NCI-H345 (cell line): ENCODE data around the gene BACE1-AS.
A peak's percentile ranks its signal among the peaks of the same experiment; 100 is the strongest.

Source experiments
- DNase-seq: peaks from one replicate; lab custom pipeline; 2025; lab: John Stamatoyannopoulos, UW

BACE1-AS gene

GRCh38 chr11:117292616-117293015 is 1.5 kb downstream of the BACE1-AS start:
- DNase-seq: no peak

DNA sequence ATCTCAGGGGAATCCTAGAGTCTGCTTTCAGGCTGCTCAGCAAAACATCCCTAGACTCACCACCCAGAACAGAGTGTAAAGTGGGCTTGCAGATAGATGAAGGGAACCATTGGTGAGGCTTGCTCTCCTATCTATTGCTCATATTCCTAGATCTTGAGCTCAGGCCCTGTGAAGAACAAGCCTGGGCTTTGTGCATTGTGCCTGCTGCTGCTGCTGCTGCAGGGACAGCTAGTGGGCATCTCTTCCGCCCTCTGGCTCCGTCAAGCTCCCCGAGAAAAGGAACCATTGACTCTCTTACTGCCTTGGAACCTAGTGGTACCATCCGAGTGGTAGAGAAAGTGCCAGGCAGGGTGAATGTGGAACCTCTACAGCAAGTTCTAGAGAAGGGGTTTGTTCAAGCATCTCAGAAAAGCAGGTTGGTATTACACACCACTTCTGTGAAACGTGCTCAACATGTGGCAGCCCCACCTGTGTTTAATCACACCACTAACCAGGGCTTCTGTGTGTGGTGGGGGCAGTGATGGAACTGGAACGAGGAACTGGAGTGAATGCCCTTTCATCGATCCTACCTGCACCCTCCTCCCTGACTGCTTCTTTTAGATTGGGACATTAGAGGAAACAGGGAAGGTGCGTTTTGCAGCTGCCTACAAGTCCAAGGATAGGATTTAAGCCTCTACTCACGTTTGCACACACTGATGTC is 4.4 kb downstream of the BACE1-AS start:
- no peak for DNase-seq

DNA sequence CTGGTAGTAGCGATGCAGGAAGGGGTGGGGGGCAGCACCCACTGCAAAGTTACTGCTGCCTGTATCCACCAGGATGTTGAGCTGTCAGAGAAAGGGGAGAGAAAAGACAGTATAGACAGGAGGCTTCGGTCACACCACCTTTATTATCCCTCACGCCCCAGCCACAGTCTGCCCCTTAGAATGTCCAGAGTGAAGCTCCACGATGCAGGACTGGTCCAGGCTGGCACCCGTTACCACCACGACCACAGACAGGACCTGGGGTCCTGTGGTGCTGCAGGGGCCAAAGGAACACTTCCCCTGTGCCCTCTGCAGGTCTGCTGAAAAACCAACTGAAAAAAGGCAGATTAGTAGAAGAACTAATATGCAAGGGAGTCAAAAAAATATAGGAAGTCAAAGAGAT is 5.7 kb downstream of the BACE1-AS start:
- no peak for DNase-seq

- DNase-seq: no peak
These were observed 7.0 kb downstream of the BACE1-AS start for GRCh38 chr11:117298195-117298594.

GRCh38 chr11:117299351-117300282 is 8.5 kb downstream of the BACE1-AS start:
- DNase-seq: no peak

GRCh38 chr11:117300283-117300663 is 9.1 kb downstream of the BACE1-AS start:
- no peak for DNase-seq

GRCh38 chr11:117300773-117301172 is 9.6 kb downstream of the BACE1-AS start:
- DNase-seq: no peak

DNA sequence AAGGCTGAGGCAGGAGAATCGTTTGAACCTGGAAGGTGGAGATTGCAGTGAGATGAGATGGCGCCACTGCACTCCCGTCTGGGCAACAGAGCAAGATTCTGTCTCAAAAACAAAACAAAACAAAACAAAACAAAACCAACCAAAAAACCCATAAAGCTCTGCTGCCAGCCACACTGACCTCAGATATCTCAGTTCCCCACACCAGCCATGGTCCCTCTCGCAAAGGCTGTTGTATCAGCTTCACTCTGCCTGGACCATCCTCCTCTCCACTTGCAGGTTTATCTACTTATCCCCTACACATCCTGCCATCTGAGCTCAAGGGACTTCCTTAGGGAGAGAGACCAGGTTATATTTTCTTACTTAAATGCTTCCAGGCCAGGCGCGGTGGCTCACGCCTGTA is 11.1 kb downstream of the BACE1-AS start:
- DNase-seq: no peak

DNA sequence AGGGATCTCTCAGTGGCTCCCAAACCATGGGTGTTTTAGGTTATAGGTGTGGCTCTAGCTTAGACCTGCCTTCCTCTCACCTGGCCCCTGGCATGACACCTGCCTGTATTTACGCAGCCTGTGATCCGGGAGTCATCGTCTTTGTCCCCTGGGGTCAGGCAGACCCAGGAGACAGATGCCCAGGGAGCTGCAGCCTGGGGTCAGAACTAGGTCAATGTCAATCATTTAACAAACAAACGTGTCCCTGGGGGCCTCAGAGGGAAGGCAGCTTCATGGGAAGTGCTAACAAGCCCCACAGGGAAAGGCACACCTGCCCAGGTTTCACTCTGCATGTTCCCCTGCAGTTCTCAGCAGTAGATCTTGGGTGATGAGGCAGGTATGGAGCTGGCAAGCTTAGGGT is 12.0 kb downstream of the BACE1-AS start:
- DNase-seq: peak; percentile 34

DNA sequence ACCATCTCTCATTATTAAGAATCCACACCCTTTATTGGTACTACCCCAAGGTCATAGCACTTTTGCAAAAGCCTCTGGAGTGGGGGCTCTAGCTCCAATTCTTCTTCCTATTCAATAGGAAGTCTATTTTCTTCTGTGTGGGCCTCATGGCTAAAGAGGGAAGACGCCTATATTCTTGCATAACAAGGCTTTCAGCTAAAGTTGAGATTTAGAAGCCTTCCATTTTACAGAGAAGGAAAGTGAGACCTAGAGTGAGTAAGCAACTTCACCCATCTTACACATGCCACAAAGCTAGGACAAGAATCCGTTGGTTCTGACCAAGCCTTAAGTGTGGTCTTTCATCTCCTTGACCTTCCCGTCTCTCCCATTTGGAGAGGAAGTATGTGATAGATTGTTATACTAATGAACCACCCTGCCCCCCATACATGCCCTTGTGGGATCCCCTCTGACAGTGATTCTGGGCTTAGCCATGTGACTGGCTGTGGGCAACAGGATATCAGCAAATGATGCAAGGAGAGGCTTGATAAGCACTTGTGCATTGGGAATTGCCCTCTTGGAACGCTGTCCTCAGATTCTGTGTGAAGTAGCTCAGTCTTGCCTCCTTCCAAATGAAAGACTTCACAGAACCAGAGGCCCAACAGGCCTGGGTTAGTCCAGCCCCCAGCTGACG is 12.6 kb downstream of the BACE1-AS start:
- no peak for DNase-seq

DNA sequence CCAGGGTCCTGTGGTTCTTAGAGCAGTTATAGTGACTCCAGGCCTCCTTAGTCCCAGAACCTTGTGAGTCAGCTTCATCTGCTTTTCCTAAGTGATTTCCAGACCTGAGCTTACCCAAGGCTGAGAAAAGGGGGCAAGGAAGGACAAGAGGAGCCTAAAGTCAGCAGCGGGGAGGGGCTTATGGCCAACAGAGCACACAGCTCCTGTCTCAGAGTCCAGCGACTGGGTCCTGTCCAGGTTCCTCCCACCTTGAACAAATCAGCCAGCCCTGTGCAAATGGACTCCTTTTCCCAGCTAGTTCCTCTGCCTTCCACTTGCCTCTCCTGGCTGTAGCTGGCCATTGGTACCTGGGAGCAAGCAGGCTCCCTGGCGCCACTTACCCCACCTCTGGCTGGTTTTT is 14.0 kb downstream of the BACE1-AS start:
- DNase-seq: no peak

- no peak for DNase-seq
These were observed 18.2 kb downstream of the BACE1-AS start for GRCh38 chr11:117309310-117309709.

- no peak for DNase-seq
These were observed 21.9 kb downstream of the BACE1-AS start for GRCh38 chr11:117313091-117313490.

GRCh38 chr11:117313828-117314768 is 23.0 kb downstream of the BACE1-AS start:
- DNase-seq: no peak

DNA sequence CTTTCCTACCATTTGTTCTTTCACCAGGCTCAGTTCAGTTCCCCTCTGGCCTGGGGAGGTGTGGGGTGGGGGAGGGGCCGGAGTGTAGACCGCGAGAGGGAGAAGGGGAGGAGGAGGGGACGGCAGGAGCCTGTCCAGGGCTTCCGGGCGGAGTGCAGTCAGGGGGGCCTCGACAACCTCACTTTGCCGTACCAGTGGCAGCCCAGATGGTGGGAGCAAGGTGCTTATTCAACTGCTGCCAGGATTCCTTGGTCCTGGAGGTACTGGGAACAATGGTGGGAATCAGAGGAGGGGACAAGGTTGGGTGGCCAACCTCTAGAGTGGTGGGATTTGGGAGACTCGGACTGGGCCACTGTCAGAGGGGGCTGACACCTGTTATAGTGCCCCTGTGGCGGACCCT is 23.7 kb downstream of the BACE1-AS start:
- no peak for DNase-seq

DNA sequence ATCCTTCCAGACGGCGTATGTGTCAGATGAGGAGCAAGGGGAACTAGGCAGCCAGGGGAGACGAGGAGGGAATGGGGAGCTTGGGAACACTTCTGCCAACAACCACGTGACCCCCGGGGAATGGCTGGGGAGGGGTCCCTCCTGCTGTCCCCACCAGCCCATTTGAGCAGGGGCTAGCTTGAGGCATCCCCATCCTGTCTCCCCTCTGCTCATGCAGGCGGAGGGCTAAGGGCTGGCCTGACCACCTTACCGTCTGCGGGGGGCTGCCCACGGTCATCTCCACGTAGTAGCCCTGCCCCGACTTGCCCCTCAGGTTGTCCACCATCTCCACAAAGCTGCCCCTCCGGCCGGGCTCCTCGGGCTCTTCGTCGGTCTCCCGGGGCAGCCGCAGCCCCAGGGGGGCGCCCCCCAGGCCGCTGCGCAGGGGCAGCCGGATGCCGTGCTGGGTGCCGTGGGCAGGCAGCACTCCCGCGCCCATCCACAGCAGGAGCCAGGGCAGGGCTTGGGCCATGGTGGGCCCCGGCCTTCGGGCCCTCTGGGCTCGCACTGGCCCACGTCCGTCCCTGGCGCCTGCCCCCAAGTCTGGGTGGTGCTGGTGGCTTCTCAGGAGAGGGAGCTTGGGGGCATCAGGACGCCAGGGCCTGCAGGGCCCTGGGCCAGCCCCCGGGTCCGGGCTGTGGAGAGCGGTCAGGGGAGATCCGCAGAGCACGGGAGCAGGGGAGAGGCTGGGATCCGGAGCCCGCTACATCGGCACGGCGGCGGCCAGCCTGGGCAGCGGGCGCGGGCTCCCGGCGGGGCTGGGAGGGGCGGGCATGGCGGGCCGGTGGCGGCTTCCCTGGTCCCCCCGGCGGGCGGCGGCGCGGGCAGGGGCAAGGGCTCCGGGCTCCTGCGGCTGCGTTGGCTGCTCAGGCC is 24.4 kb downstream of the BACE1-AS start:
- no peak for DNase-seq

DNA sequence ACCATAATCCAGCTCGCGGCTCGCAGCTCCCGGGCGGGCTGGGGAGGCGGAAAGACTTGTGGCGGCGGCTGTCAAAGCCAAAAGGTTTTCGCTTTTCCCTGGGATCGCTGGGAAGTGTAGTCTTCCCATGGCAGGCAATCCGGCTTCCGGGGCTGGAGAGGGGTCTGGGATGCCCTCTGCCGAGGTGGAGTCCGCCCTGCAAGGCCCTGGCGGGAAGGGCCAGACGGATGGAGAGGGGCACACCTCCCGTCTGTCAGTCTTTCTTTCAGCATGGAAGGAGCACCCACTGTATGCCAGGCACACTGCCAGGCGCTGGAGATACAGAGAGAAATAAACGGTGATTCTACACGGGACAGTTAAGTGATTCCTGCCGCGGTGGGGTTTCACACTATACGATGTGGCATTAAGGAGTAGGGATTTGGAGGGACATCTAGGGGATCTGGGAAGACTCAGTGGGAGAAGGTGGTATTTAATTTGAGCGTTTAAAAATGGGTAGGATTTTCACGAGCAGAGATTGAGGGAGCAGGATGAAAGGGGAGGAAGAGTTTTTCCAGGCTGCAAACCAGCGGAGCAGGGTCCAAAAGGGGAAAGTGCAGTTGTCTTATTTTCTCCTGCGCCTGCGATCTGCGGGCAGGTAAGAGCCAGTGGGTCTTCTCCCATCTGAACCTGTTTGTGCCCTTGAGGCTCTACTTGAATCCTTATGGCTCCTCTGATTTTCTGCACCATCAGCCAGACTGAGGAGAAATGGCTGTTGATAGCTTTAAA is 25.2 kb downstream of the BACE1-AS start, which contains the start of gene BACE1:
TSS of gene BACE1 (minus strand) at position 60 of the 765 bp plus-strand sequence. CDS start 461 bp downstream, outside the sequence.
- peak; percentile 86 for DNase-seq

DNA sequence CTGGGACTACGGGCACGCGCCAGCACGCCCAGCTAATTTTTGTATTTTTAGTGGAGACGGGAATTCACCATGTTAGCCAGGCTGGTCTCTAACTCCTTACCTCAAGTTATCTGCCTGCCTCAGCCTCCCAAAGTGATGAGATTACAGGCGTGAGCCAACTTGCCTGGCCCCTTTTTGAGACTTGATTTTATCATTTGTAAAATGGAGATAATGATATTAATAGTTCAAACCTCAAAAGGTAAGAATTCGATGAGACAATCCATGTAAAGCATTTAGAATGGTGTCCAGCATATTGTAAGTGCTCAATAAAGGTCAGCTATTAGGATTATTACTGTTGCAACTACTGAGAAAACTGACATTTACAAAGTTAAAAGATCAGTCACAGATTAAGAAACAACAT is 27.6 kb downstream of the BACE1-AS start:
- no peak for DNase-seq

GRCh38 chr11:117319214-117319840 is 28.2 kb downstream of the BACE1-AS start:
- DNase-seq: no peak
